NCI-H2107 (cell line): ENCODE data around the gene STRA6.

Experiments used
- DNase-seq: peaks from one replicate; lab custom pipeline; 2025; lab: John Stamatoyannopoulos, UW

STRA6 gene

DNA sequence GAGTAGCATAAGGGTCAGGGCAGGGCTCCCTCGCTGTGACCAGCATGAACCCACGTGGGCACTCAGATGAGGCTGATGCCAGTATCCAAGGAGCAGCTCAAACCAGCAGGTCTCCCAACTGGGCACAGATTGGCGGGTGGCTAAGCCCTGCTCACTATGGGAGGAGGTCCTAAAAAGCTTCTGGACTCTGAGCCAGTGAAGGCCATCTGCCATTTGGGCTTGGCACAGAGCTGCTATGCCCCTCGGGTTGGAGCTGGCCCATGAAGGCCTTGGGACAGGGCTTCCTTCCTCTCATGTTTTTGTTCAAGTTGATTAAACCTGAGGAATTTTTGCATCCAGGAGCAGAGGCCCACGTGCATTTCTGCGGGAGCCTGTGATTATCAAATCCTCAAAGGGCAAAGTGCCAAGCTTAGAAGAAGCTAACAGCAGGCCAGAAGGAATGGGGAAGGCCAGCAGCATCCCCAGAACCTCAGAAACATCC, 4.3 kb upstream of the STRA6 start:
- DNase-seq, result no peak

DNA sequence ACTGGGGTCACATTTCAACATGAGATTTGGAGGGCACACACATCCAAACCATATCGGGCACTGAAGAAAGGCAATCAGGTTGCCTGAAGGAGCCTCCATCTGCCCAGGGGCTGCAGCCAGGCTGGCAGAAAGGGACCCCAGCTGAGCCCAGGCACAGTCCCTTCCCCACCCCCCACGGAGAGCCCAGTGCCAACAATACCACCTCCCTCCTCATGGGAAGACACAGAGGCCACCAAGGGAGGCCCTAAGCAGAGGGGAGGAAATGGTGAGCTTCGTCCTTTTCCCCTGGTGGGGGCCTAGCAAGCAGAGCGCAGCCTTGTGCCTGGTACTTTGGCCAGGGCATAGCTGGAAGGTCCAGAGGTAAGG, 3.0 kb upstream of the STRA6 start:
- DNase-seq, result no peak

GRCh38 chr15:74203914-74204431, 1.4 kb upstream of the STRA6 start:
- no peak for DNase-seq

DNA sequence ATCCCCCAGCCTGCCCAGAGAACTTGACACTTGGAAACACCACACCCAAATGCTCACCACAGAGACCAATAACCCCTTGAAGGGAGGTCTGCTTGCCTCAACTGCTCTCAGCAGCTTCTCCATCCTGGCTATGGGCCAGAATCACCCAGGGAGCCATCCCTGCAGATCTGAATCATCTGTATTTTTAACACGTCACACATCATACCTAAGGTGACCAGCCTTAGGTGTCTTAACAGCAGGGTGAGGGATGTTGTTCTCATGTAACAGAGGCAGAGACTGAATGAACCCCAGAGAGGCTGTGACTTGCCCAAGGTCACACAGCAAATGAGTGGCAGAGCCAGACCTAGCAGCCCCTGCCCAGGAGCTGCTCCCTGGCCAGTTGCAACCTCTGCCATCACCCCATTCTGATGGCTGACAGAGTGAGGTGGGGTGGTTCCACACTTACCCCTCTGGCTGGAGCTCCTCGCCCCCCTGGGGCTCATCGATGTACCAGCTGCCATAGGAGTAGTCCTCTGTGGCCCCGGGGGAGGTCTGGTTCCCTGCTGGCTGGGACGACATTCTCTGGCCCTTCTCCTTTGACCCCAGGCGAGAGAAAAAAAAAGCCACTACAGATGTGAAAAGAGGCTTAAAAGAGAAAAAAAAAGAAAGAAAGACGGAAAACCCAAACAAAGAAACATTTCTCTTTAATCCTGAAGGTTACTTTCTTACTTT, 722 bp downstream of the STRA6 start:
- DNase-seq, result no peak

DNA sequence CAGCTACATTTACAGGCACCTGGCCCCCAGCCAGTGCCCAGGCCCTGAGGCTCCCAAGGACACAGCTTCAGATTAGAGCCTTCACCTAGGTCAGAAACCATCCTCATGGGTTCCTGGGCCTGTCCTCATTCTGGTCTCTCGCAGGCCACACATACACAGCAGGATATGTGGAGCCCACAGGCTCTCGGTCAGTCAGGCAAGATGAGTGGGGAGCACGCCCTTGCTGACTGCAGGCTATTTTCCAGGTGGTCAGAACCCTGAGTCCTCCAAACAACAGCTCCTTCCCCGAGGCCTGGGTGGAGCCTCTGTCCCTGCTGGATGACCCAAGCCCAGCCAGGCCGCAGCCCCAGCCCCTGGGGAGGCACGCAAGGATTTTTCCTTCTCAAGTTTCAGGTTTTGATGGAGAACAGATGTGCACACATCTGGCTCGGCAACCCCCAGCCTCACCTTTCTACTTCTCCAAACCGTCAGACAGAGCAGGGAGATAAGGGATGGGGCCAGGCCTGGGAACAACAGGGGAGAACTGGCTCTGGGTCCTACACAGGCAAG, 1.6 kb downstream of the STRA6 start:
- no peak for DNase-seq

GRCh38 chr15:74200412-74200815, 2.2 kb downstream of the STRA6 start:
- no peak for DNase-seq

- no peak for DNase-seq
These were observed 3.3 kb downstream of the STRA6 start for GRCh38 chr15:74199297-74199652.

DNA sequence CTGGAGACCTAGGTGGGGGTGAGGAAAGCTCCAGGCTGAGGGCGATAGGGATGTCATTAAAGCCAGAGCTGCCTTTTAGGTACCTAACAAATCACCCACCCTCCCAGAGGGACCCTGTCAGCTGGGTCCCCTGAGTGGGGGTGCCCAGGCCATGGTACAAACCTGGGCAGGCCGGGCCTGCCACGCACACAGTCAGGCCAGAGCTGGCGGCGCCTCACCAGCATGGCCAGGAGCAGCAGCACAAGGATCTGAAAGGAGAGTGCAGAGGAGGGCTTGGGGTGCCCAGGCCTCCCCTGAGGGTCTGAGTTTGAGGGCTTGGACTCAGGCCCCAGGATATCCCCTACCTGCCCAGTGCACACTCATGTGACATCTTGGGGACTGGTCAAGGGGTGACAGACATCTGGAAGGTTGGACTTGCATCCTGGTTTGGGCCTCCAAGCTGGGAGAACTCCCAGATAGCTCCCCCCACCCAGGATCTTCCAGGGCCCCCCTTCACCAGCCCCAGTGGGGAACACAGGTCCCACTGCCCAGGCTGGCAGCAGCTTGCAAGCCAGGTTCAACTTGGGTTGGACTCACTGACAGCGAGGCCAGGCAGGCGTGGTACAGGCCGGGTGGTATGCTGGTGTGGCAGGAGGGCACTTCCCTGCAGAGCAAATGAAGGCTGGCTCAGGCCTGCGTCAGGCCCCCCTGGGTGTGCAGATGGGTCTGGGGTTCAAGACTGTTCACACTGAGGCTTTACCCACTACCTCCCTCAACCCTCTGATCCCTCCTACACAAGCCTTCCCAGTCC, 5.2 kb downstream of the STRA6 start:
- DNase-seq, result no peak

- no peak for DNase-seq
These were observed 6.4 kb downstream of the STRA6 start for GRCh38 chr15:74196175-74196574.

DNA sequence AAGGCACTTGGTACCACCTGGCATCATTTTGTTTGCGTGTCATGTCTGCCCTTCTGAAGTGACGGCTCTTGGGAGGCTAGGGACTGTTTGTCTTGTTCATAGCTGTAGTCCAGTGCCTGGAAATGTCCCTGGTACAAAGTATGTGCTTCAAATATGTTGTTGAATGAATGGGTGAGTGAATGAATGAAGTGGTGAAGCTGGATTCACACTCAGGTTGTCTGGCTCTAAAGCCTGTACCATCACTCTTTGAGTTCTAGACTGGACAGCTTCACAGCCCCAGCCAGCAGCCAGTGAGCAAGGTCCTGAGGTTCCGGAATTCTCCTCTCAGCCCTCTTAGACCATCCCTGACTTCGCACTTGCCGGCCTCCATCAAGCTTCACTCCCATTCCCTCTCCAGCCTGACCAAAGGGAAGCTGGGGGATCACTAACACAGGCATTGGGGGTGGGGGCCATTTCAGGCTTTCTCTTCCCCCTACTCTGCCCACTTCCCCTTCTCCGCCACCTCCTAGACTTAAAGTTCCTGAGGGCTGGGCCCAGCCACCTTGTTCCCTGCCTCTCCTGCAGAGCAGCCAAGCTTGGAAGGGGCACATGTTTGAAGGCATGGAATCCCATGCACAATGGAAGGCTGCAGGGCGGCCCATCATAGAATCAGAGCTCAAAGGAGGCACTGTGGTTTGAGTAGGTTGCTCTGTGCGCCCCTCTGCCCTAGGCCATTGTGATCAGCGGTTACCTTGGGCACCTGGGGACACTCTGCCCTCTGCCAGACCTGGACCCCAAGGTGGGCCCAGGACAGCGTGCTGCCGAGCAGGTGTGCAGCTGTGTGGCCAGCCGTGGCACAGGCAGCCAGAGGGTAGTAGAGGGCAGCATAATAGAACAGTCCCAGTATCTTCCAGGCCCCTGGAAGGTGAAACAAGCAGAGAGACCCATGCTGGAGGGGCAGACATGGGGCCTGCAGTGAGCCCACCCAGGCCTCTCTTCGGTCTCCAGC, 7.7 kb downstream of the STRA6 start:
- DNase-seq, result no peak

GRCh38 chr15:74193905-74194304, 8.7 kb downstream of the STRA6 start:
- DNase-seq, result no peak

- no peak for DNase-seq
These were observed 9.3 kb downstream of the STRA6 start for GRCh38 chr15:74193299-74193718.

DNA sequence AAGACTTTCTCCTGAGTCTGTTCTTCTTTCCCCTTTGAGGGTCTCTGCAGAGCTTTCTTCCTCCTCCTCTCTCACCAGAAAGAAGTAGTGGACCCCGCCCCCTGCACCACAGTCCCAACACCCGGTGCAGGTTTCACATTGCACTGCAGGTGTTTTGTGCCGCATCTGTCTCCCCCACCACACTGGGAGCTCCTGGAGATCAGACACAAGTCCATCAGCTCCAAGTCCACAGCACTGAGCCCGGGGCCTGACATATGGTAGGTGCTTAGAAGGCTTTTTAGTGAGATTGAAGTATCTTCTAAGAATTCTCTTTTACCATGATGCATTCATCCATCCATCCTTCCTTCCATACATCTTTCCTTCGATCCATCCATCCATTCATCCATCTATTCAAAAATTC, 9.8 kb downstream of the STRA6 start:
- DNase-seq, result no peak

GRCh38 chr15:74191798-74192197, 10.8 kb downstream of the STRA6 start:
- DNase-seq, result no peak

- DNase-seq, result no peak
These were observed 14.4 kb downstream of the STRA6 start for GRCh38 chr15:74188216-74188615.

- DNase-seq, result no peak
These were observed 16.8 kb downstream of the STRA6 start for GRCh38 chr15:74185710-74186348.

DNA sequence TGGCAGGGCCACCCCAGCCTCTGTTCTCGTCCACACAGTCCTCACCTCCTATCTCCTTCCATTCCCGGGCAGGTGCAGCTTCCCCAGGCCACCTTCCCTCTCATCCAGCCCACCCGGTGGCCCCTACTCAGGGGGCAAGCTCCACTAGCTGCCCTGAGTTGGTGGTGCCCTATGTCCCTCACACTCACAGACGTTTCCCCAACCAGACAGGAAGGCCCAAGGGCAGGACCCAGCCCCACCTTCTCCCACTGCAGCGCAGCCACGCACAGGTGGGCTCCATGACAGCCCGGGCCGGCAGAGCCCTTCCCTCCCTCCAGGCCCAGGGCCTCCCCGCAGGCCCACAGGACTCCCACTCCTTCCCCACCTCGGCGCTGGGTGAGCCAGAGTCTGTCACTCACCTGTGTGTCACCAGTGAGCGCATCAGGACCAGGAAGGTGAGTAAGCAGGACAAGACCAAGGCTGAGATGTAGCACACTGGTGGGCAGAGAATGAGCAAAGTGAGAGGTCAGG, 17.9 kb downstream of the STRA6 start:
- DNase-seq, result no peak

DNA sequence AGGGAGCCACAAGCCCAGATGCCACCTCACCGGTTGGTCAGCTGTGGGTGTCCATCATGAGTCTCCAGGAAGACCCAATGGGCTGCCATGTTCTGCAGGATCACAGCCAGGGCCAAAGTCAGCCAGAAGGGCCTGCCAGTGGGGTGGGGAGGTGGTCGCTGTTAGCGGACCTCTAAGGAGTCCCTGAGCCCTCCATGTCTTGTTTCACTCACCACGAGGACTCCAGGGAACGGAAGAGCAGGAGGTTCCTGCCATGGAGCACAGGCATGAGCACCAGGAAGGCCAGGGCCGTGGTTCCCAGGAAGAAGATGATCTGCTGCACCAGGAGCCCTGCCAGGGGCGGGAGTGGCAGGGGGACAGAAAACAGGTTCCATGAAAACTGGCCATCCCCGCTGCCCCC, 20.5 kb downstream of the STRA6 start:
- DNase-seq, result no peak

DNA sequence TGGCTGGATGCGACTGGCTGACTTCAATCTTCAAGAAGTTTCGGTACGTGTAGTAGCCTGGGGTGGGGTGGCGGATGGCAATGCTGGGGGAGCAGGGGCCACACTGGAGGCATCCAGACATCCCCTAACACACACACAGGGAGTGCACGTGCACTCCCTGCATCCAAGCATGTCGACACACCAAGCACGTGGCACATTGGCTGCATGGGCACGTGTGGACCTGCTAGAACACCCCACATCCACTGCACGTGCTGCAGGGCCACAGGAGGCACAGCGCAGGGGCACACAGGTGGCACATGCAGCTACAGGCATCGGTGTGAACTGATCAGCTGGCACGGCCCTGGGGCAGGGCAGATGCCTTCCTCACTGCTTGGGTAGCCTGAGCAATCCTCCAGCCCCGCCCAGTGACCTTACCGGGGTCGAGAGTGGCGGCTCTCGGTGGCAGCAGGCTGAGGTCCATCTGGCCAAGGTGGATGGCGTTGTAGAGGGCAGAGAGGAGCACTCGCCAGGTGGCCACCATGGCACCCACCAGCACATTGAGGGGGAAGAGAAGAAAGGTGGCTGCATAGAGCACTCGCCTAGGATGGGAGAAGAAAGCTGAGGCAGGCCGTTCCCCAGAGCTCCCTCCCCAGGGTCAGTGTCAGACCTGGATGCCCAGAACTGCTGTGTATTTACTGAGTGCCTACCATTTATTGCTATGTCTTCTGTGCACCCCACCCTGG, 21.5 kb downstream of the STRA6 start:
- DNase-seq, result no peak
